SIG-M5 treated with dmso at 0.1 percent for 504 hours (cell line): ENCODE results near the gene SMIM24.
A peak's percentile ranks its signal among the peaks of the same experiment; 100 is the strongest.
"Not testable (repeated sequence)": the region's sequence is repeated elsewhere in the genome, so short reads cannot be mapped to it uniquely, and the experiment has no call there.

Experiments
- DNase-seq: peaks from one replicate; lab custom pipeline; 2025; ENCODE audit not compliant: unreplicated experiment; lab: John Stamatoyannopoulos, UW

SMIM24 gene

GRCh38 chr19:3457528-3458228 is 22.6 kb downstream of the SMIM24 start:
- DNase-seq, result no peak

GRCh38 chr19:3456925-3457527 is 23.3 kb downstream of the SMIM24 start:
- no peak for DNase-seq

GRCh38 chr19:3455960-3456601 is 24.2 kb downstream of the SMIM24 start:
- no peak for DNase-seq

GRCh38 chr19:3455393-3455955 is 24.9 kb downstream of the SMIM24 start:
- no peak for DNase-seq

- no peak for DNase-seq
Observed at GRCh38 chr19:3454656-3455392, 25.5 kb downstream of the SMIM24 start.

- DNase-seq, result no peak
Observed at GRCh38 chr19:3453840-3454239, 26.5 kb downstream of the SMIM24 start.

- not testable (repeated sequence) for DNase-seq
Observed at GRCh38 chr19:3452942-3453214, 27.4 kb downstream of the SMIM24 start.

- DNase-seq, result no peak
Observed at GRCh38 chr19:3452171-3452941, 28.0 kb downstream of the SMIM24 start.

- DNase-seq, result no peak
Observed at GRCh38 chr19:3451451-3451866, 28.9 kb downstream of the SMIM24 start.

- peak; percentile 77 for DNase-seq
Observed at GRCh38 chr19:3450796-3451411, 29.4 kb downstream of the SMIM24 start.

- DNase-seq, result no peak
Observed at GRCh38 chr19:3448616-3449334, 31.6 kb downstream of the SMIM24 start.

- DNase-seq, result not testable (repeated sequence)
Observed at GRCh38 chr19:3446657-3447056, 33.7 kb downstream of the SMIM24 start.

GRCh38 chr19:3444695-3445234 is 35.6 kb downstream of the SMIM24 start:
- DNase-seq, result no peak

GRCh38 chr19:3443840-3444694 is 36.3 kb downstream of the SMIM24 start:
- no peak for DNase-seq

- DNase-seq, result no peak
Observed at GRCh38 chr19:3442487-3443071, 37.7 kb downstream of the SMIM24 start.

GRCh38 chr19:3441986-3442329 is 38.4 kb downstream of the SMIM24 start:
- no peak for DNase-seq

GRCh38 chr19:3441089-3441985 is 39.0 kb downstream of the SMIM24 start:
- DNase-seq, result no peak
